HepG2 (cell line): ENCODE results near the gene CEP162. TPM values are rescaled to one million over a fixed set of nuclear protein-coding genes. Genes with fewer than 3 reads are reported as not detected.

ENCODE experiments used
- ATAC-seq: fragments of 200-7000 bp; cut with Tn5 transposase; 3 replicates; pipeline ENCODE4 v1.9.1; 2020; ENCODE audit warnings: mild to moderate bottlenecking, moderate library complexity
- BruUV-seq: library from RNA; stranded (reverse); fragments of 400-500 nt; replicated peaks from 2 replicates; lab custom pipeline; 2021; lab: Mats Ljungman, UMichigan
- CTCF ChIA-PET: fragments of 300-600 bp; formaldehyde crosslinking; extraction: SDS; loops from one replicate; lab custom pipeline; 2021; ENCODE audit warnings: low total read pairs, inconsistent platforms, low intra/inter-chr PET ratio; lab: Yijun Ruan, JAX
- POLR2A ChIA-PET: fragments of 350-600 bp; sonication (Branson Sonifier 250); formaldehyde crosslinking; loops from one replicate; lab custom pipeline; 2020; ENCODE audit warnings: antibody characterized with exemption, inconsistent platforms; lab: Yijun Ruan, JAX
- DNase-seq: peaks from one replicate; pipeline ENCODE4 v3.0.0-alpha.2; 2015; ENCODE audit warnings: low spot score
- FAIRE-seq: peaks from 3 replicates; lab custom pipeline; 2011; peaks lifted over from hg19 to GRCh38; lab: Jason Lieb, UNC
- H2AFZ ChIP-seq: one replicate; pipeline ENCODE4 v1.6.1; 2011; ENCODE audit warnings: low read length, inconsistent platforms
- H3K27ac ChIP-seq: fragments of 300-600 bp; 3 replicates; pipeline ENCODE4 v1.8.0; 2011; ENCODE audit warnings: mixed run types, mild to moderate bottlenecking, mixed read lengths, low read length, inconsistent platforms; ENCODE audit not compliant: insufficient read depth; ENCODE audit errors: extremely low read length
- H3K27me3 ChIP-seq, 2 experiments: fragments of 200-600 bp in 1 of 2; 2 replicates in 1 of 2; 3 replicates in 1 of 2; pipeline versions ENCODE4 v1.6.0 to v1.8.0; 2011; ENCODE audit warnings: low read length in 2 of 2, mild to moderate bottlenecking in 2 of 2, moderate library complexity in 2 of 2, inconsistent platforms in 1 of 2; ENCODE audit not compliant: insufficient read depth in 2 of 2, control insufficient read depth in 1 of 2
- H3K36me3 ChIP-seq, 2 experiments: fragments of 200-600 bp in 1 of 2; replicated peaks in 1 of 2; 2 replicates in 1 of 2; 3 replicates in 1 of 2; pipeline versions ENCODE4 v1.5.1 to v1.8.0; 2011; ENCODE audit warnings: low read length in 2 of 2, inconsistent platforms in 1 of 2; ENCODE audit not compliant: insufficient read depth in 2 of 2, control insufficient read depth in 1 of 2
- H3K4me1 ChIP-seq: 2 replicates; pipeline ENCODE4 v1.5.1; 2012; ENCODE audit warnings: low read length, inconsistent platforms; ENCODE audit not compliant: insufficient read depth
- H3K4me2 ChIP-seq: 2 replicates; pipeline ENCODE4 v1.6.0; 2011; ENCODE audit warnings: low read depth, low read length, inconsistent platforms
- H3K4me3 ChIP-seq, 3 experiments: fragments of 200-600 bp in 1 of 3; sonication (generic), shearing (Covaris generic) in 1 of 3; replicated peaks in 1 of 3; 2 replicates each; pipeline ENCODE4 v1.5.1; 2011 to 2016; ENCODE audit warnings: low read length in 3 of 3, inconsistent platforms in 2 of 3, low read depth in 2 of 3, mild to moderate bottlenecking in 2 of 3, control low read depth in 1 of 3, mixed read lengths in 1 of 3; ENCODE audit not compliant: insufficient read depth in 1 of 3
- H3K79me2 ChIP-seq: one replicate; pipeline ENCODE4 v1.6.1; 2011; ENCODE audit warnings: low read length, inconsistent platforms; ENCODE audit not compliant: insufficient read depth
- H3K9ac ChIP-seq: 2 replicates; pipeline ENCODE4 v1.6.0; 2011; ENCODE audit warnings: mild to moderate bottlenecking, low read depth, low read length, inconsistent platforms; ENCODE audit not compliant: insufficient read depth
- H3K9me3 ChIP-seq: 2 replicates; pipeline ENCODE4 v1.5.1; 2012; ENCODE audit warnings: mild to moderate bottlenecking, low read length
- H4K20me1 ChIP-seq: 2 replicates; pipeline ENCODE4 v1.6.0; 2011; ENCODE audit warnings: inconsistent platforms, mild to moderate bottlenecking, low read length, moderate library complexity; ENCODE audit not compliant: insufficient read depth
- BCL6 ChIP-seq: IDR thresholded peaks from 2 replicates; pipeline ENCODE4 v1.6.1; 2016; ENCODE audit warnings: missing genetic modification reagents, missing compliant biosample characterization
- CEBPG ChIP-seq: IDR thresholded peaks from 2 replicates; pipeline ENCODE4 v1.6.1; 2016
- JARID2 ChIP-seq: sonication (generic); formaldehyde crosslinking; IDR thresholded peaks from 2 replicates; pipeline ENCODE4 v1.8.1; 2023; ENCODE audit warnings: missing genetic modification reagents, inconsistent platforms; ENCODE audit not compliant: insufficient replicate concordance
- NCOA2 ChIP-seq: sonication (generic); formaldehyde crosslinking; IDR thresholded peaks from 2 replicates; pipeline ENCODE4 v1.8.0; 2022; ENCODE audit warnings: inconsistent platforms
- NR2F1 ChIP-seq, 2 experiments: fragments of 450-650 bp in 1 of 2; formaldehyde crosslinking in 1 of 2; IDR thresholded peaks; 2 replicates each; pipeline versions ENCODE4 v1.5.0 to v1.6.1; 2016 to 2020; ENCODE audit warnings: mild to moderate bottlenecking in 1 of 2, missing compliant biosample characterization in 1 of 2, missing genetic modification reagents in 1 of 2, moderate library complexity in 1 of 2
- PLRG1 ChIP-seq: fragments of 450-650 bp; conservative IDR thresholded peaks from 2 replicates; pipeline ENCODE4 v1.6.1; 2016
- RBAK ChIP-seq: sonication (generic); formaldehyde crosslinking; IDR thresholded peaks from 2 replicates; pipeline ENCODE4 v1.5.1; 2020; ENCODE audit warnings: mild to moderate bottlenecking, missing genetic modification reagents
- RNF2 ChIP-seq: fragments of 450-650 bp; conservative IDR thresholded peaks from 2 replicates; pipeline ENCODE4 v1.6.1; 2016; ENCODE audit warnings: low read depth
- SIX4 ChIP-seq: sonication (generic); formaldehyde crosslinking; IDR thresholded peaks from 2 replicates; pipeline ENCODE4 v1.4.0; 2020; ENCODE audit warnings: missing genetic modification reagents
- TEAD3 ChIP-seq: optimal IDR thresholded peaks from 2 replicates; pipeline ENCODE3; 2016; ENCODE audit warnings: borderline replicate concordance
- ZNF142 ChIP-seq: sonication (generic); formaldehyde crosslinking; IDR thresholded peaks from 2 replicates; pipeline ENCODE4 v1.4.0; 2020; ENCODE audit warnings: missing genetic modification reagents
- ZNF296 ChIP-seq: sonication (generic); formaldehyde crosslinking; conservative IDR thresholded peaks from 2 replicates; pipeline ENCODE4 v1.5.0; 2020; ENCODE audit warnings: mild to moderate bottlenecking, missing genetic modification reagents
- ZNF549 ChIP-seq: sonication (generic); formaldehyde crosslinking; IDR thresholded peaks from 2 replicates; pipeline ENCODE4 v1.5.0; 2020; ENCODE audit warnings: missing genetic modification reagents
- ZNF841 ChIP-seq: sonication (generic); formaldehyde crosslinking; IDR thresholded peaks from 2 replicates; pipeline ENCODE4 v1.8.1; 2023; ENCODE audit warnings: missing genetic modification reagents, borderline replicate concordance
- ZSCAN31 ChIP-seq: sonication (generic); formaldehyde crosslinking; IDR thresholded peaks from 2 replicates; pipeline ENCODE4 v1.5.0; 2020; ENCODE audit warnings: low read depth, mild to moderate bottlenecking, missing genetic modification reagents
- in situ Hi-C: cut with HindIII; loops from 2 replicates; pipeline ENCODE4 v1.10.0; 2017; ENCODE audit warnings: low pct_unique_long_range_greater_than_20kb; ENCODE audit not compliant: extremely low pct_ligation_motif_present
- intact Hi-C: fragments of 100-400 bp; cut with micrococcal nuclease; formaldehyde crosslinking; loops from one replicate; pipeline ENCODE4 v1.10.0; 2022; ENCODE audit not compliant: unreplicated experiment
- polyA plus RNA-seq, 8 experiments: library from polyadenylated mRNA; depleted of rRNA in 3 of 8; stranded (reverse) in 7 of 8; unstranded in 1 of 8; fragments of >200 nt; fragmentation: Illumina TruSeq in 4 of 8; extraction: Trizol in 4 of 8; gene quantifications; 2 replicates each; pipeline versions ENCODE4 v1.2.1 to v1.2.3, GENCODE V29; 2011 to 2016; ENCODE audit warnings: low read depth in 4 of 8, missing spikeins in 1 of 8, mixed read lengths in 1 of 8; ENCODE audit not compliant: insufficient read depth in 1 of 8
- total RNA-seq, 5 experiments: library from RNA; depleted of rRNA; stranded (reverse); fragments of >200 nt; fragmentation: Illumina TruSeq; extraction: Trizol; gene quantifications; 2 replicates each; pipeline ENCODE4 v1.2.3, GENCODE V29; 2016; ENCODE audit warnings: low read depth in 1 of 5
- TF ChIP-seq, protein P1 (sequence below): IDR thresholded peaks from 2 replicates; pipeline ENCODE4 v1.6.1; 2016
- TF ChIP-seq, protein P2 (sequence below): fragments of 450-650 bp; IDR thresholded peaks from 2 replicates; pipeline ENCODE4 v1.6.1; 2017; ENCODE audit warnings: mild to moderate bottlenecking
- TF ChIP-seq, protein P3 (sequence below): IDR thresholded peaks from 2 replicates; pipeline ENCODE4 v1.6.1; 2012; ENCODE audit warnings: inconsistent platforms

Gene CEP162
- total and polyA plus RNA-seq, 2 of the 13 experiments (the other 11 are each of a cell fraction or from before 2014, with no cell fraction given), result 0.50 to 7.9 TPM

- peak; percentile 99 for ATAC-seq
- H3K27me3 ChIP-seq, result no peaks in the 10 kb centered on the region
- no peaks in the 10 kb centered on the region for H3K9me3 ChIP-seq
- peak; percentile 90 for FAIRE-seq
- peak; percentile 86 for DNase-seq
- no peak overlapping the region for H3K9ac ChIP-seq
- intact Hi-C loops (no loop called here), in situ Hi-C loops (no loop called here)
- H3K4me3 ChIP-seq, result no peak overlapping the region
- POLR2A ChIA-PET, result no interaction called here
- no TSS peak for BruUV-seq
- H3K4me1 ChIP-seq, result peaks cover 26% of the 10 kb centered on the region
- H3K4me2 ChIP-seq, result no peak overlapping the region; the same call in 1 of the 2 replicates
- CTCF ChIA-PET, result no interaction called here
- H2AFZ ChIP-seq, result no peak overlapping the region
- H3K27ac ChIP-seq, result no peak overlapping the region
- no peaks in the 10 kb centered on the region for H3K36me3 ChIP-seq
- H4K20me1 ChIP-seq, result no peaks in the 10 kb centered on the region
- H3K79me2 ChIP-seq, result no peaks in the 10 kb centered on the region
- TF ChIP-seq RBAK (CRISPR knock-in tag) (no peak), SIX4 (CRISPR knock-in tag) (peak; percentile 95), ZNF142 (no peak), NR2F1 (CRISPR knock-in tag; IDR thresholded peaks at IDR 0.05) (no peak), BCL6 (peak; percentile 31; the same call in 1 of the 2 replicates), ZNF296 (no peak), RNF2 (no peak), ZNF549 (CRISPR knock-in tag) (no peak), NCOA2 (CRISPR knock-in tag) (peak; percentile 84), CEBPG (CRISPR knock-in tag) (peak; percentile 73), TEAD3 (CRISPR knock-in tag) (no peak), PLRG1 (no peak), ZSCAN31 (CRISPR knock-in tag) (no peak), ZNF841 (CRISPR knock-in tag) (no peak), JARID2 (CRISPR knock-in tag) (no peak)
- TF ChIP-seq, protein P1, sequence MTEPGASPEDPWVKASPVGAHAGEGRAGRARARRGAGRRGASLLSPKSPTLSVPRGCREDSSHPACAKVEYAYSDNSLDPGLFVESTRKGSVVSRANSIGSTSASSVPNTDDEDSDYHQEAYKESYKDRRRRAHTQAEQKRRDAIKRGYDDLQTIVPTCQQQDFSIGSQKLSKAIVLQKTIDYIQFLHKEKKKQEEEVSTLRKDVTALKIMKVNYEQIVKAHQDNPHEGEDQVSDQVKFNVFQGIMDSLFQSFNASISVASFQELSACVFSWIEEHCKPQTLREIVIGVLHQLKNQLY (CRISPR knock-in tag), result no peak
- TF ChIP-seq, protein P2, sequence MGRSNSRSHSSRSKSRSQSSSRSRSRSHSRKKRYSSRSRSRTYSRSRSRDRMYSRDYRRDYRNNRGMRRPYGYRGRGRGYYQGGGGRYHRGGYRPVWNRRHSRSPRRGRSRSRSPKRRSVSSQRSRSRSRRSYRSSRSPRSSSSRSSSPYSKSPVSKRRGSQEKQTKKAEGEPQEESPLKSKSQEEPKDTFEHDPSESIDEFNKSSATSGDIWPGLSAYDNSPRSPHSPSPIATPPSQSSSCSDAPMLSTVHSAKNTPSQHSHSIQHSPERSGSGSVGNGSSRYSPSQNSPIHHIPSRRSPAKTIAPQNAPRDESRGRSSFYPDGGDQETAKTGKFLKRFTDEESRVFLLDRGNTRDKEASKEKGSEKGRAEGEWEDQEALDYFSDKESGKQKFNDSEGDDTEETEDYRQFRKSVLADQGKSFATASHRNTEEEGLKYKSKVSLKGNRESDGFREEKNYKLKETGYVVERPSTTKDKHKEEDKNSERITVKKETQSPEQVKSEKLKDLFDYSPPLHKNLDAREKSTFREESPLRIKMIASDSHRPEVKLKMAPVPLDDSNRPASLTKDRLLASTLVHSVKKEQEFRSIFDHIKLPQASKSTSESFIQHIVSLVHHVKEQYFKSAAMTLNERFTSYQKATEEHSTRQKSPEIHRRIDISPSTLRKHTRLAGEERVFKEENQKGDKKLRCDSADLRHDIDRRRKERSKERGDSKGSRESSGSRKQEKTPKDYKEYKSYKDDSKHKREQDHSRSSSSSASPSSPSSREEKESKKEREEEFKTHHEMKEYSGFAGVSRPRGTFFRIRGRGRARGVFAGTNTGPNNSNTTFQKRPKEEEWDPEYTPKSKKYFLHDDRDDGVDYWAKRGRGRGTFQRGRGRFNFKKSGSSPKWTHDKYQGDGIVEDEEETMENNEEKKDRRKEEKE, result no peak
- TF ChIP-seq, protein P3, sequence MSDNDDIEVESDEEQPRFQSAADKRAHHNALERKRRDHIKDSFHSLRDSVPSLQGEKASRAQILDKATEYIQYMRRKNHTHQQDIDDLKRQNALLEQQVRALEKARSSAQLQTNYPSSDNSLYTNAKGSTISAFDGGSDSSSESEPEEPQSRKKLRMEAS, result no peak
These were observed 132.3 kb downstream of the CEP162 start for GRCh38 chr6:84095156-84095555.
